ENCODE data around the gene BMP8A.
"Not testable (repeated sequence)": the region's sequence is repeated elsewhere in the genome, so short reads cannot be mapped to it uniquely, and the experiment has no call there.

Gene BMP8A

GRCh38 chr1:39490596-39491145 is 765 bp upstream of the BMP8A start:
- FAIRE-seq (no peak), DNase-seq (ENCODE audit: insufficient read length, low spot score) (no peak)
- TF ChIP-seq CTCF (IDR thresholded peaks at IDR 0.05; ENCODE audit: insufficient read depth, missing control alignments), result no peak

GRCh38 chr1:39492118-39493042 is 944 bp downstream of the BMP8A start:
- FAIRE-seq; DNase-seq (ENCODE audit: insufficient read length, low spot score): not testable (repeated sequence)

GRCh38 chr1:39493043-39493810 is 1.8 kb downstream of the BMP8A start:
- not testable (repeated sequence) for DNase-seq (ENCODE audit: insufficient read length, low spot score); FAIRE-seq

GRCh38 chr1:39494671-39495410 is 3.4 kb downstream of the BMP8A start:
- no peak for TF ChIP-seq CTCF (IDR thresholded peaks at IDR 0.05; ENCODE audit: insufficient read depth, missing control alignments)
- no peak for FAIRE-seq
- DNase-seq (ENCODE audit: insufficient read length, low spot score), result no peak

- not testable (repeated sequence) for DNase-seq (ENCODE audit: insufficient read length, low spot score); FAIRE-seq
Observed at GRCh38 chr1:39496520-39496919, 5.1 kb downstream of the BMP8A start.

- no peak for DNase-seq (ENCODE audit: insufficient read length, low spot score)
- TF ChIP-seq CTCF (IDR thresholded peaks at IDR 0.05; ENCODE audit: insufficient read depth, missing control alignments), result no peak
- no peak for FAIRE-seq
Observed at GRCh38 chr1:39497585-39497984, 6.1 kb downstream of the BMP8A start.

GRCh38 chr1:39498096-39498710 is 6.8 kb downstream of the BMP8A start:
- FAIRE-seq; DNase-seq (ENCODE audit: insufficient read length, low spot score): not testable (repeated sequence)

- not testable (repeated sequence) for DNase-seq (ENCODE audit: insufficient read length, low spot score); FAIRE-seq
Observed at GRCh38 chr1:39498821-39499220, 7.4 kb downstream of the BMP8A start.

GRCh38 chr1:39499668-39500067 is 8.2 kb downstream of the BMP8A start:
- no peak for TF ChIP-seq CTCF (IDR thresholded peaks at IDR 0.05; ENCODE audit: insufficient read depth, missing control alignments)
- FAIRE-seq (no peak), DNase-seq (ENCODE audit: insufficient read length, low spot score) (no peak)
